Endometrial microvascular endothelial cells (primary cell): Measurements from ENCODE around the gene LILRB5. TPM values are rescaled to one million over a fixed set of nuclear protein-coding genes. Genes with fewer than 3 reads are reported as not detected.
"Not testable (repeated sequence)": the region's sequence is repeated elsewhere in the genome, so short reads cannot be mapped to it uniquely, and the experiment has no call there.

ENCODE experiments used
- in situ Hi-C: cut with HindIII; loops from 2 replicates; pipeline ENCODE4 v1.10.0; 2017; ENCODE audit warnings: low sequenced_read_pairs, low pct_unique_long_range_greater_than_20kb; ENCODE audit errors: inconsistent ontology term
- total RNA-seq: library from RNA; depleted of rRNA; stranded (reverse); fragments of >200 nt; gene quantifications from one replicate; pipeline ENCODE4 v1.2.3, GENCODE V29; 2015; ENCODE audit errors: inconsistent ontology term

Gene LILRB5
- not detected for total RNA-seq

DNA sequence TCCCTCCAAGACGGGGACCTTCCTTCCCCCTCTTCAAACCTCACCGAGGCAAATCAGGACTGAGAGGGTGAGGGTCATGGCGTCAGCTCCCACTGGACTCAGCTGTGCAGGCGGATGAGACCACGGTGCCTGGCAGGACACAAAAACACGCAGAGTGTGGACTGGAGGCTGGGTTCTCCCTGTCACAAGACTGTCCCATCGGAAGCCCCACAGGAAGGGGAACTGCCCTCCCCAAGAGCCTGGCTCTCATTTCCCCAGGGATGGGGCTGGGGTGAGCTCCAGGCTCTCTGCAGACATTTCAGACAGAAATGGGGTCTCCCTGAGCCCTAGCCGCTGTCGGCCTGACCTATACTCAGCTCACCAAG lies at the start of gene LILRB5:
LILRB5 (minus strand) TSS at position 158 of the 365 bp plus-strand sequence; CDS start at position 78, 80 bp downstream.
- in situ Hi-C loops: no loop called here

DNA sequence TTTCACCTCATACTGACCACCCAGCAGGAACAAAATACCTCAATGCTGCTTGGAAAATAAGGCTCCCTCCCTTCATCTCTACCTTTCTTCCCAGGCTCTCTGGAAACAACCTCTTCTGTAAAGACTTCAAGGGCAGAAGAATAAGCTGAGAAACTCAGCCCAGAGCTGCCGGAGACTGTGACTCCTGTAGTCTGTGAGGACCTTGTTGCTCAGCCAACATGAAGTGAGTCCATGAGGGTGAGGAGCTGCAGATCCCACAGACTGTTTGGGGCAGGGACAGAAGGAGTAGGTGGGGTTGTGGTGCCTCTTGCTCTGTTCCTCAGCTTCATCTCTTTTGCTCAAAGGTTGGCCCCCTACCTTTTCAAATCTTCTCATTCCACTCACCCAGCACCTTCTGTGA lies 48.1 kb upstream of the LILRB5 start:
- in situ Hi-C loops: no loop called here

DNA sequence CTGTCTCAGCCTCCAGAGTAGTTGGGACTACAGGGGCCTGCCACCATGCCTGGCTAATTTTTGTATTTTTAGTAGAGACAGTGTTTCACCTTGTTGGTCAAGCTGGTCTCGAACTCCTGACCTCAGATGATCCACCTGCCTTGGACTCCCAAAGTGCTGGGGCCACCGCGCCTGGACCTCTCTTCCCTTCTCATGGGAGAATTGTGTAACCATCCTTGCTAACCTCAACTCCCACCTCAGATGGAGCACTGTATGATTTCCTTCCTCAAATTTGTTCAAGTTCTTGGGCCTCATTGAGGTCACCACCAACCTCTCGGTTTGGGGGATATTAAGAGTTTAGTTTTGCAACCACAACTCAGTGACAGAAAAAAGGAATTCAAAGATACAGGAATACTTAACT lies 45.2 kb upstream of the LILRB5 start:
- in situ Hi-C loops: no loop called here

DNA sequence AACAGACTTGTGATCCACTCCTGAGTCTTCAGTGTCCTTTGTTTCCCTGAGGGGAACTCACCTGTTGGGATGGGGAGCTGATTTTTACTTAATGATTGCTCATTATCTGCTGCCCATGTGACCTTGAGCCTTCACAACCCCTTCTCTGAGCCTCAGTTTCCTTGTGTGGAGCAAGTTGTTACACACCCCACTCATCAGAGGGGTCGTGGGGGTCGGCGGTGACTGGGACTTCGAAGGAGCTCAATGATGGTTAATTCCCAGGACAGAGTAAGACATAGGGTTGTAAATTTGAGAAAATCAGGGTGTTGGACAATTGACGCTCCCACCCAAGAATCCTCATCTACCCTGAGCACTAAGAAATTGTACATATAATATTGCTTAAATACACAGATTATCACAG lies 42.4 kb upstream of the LILRB5 start:
- in situ Hi-C loops: no loop called here

DNA sequence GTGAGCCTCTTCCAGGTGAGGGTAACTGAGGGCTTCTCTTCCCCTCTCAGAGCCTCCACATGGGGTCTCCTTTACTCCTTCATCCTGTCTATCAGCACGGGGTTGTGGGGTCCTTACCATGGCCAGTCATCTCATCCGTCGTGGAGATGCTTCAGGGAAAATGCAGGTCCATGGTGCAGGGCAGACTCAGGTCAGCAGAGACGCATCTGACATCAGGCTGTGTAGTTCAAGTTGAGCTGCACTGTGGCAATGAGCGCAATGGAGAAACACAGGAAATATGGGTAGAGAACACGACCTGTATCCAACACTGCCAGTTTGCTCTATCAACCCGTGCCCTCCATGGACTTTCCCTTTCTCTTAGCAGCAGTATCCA lies 42.0 kb upstream of the LILRB5 start:
- in situ Hi-C loops: no loop called here

DNA sequence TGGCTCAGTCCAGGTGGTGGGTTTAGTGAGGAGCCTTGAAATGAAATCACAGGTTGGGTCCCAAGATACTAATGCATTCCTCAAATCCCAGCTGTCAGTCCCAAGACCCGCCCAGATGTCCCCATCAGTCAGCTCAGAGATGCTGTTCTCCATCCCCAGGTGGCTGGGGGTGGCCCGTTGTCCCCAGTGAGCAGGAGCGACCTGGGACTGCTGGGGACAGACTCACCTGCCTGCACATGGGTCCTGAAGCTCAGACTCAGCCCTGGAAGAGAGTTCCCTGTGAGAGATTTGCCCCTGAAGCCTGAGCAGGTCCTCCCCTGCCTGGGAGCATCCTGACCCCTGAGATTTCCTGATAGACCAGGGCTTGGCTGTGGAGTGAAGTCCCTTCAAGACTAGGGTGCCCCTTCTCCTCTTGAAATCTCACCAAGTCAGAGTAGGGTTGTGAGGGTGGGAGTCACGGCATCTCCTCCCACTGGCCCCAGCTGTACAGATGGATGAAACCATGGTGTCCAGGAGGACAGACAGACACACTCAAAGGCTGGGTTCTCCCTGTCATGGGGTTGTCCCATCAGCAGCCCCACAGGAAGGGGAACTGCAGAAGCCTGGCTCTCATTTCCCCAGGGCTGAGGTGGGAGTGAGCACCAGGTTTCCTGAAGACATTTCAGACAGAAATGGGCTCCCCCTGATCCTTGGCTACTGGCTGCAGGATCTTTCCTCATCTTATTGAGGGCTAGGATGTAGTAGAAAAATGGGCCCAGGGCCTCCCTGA lies 41.5 kb upstream of the LILRB5 start:
- in situ Hi-C loops: no loop called here

DNA sequence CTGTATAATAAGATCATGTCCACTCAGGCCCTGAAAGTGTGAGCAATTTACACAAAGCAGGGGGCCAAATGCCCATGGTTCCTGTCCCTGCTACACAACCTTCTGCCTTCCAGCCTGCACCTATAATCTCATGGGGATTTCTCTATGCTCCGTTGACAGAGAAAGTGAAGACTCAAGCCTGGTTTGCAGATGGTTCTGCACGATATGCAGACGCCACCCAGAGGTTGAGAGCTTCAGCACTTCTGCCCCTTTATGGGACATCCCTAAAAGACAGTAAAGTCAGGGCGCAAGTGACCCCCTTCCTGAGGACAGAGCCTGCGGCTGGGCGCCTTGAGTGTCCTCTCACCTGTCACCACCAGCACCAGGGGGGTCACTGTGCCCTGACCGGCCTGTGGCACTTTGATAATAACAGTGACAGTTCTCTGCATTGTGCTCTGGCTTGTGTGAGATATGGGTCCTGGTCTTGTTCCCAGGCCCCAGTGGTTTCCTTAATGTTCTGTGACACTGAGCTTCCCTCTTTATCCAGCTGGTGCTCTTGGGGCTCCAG lies 40.8 kb upstream of the LILRB5 start:
- in situ Hi-C loops: no loop called here

DNA sequence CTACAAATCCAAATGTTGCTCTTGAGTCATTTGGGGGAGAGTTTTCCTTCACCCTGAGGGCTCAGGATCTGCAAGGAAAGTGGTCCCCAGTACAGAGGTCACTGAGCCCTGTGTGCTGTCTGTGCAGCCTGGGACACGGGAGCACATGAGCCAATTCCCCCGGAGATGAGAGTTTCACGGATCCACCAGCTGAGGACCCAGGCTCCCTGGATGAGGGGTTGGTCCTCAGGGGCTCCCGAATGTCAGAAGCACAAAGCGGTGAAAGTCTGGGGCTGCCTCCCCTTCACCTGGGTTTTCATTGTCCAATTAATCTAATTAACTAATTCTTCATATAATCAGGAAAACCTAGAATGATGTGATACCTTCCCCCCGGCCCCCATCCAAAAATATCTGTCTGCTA lies 37.5 kb upstream of the LILRB5 start:
- in situ Hi-C loops: no loop called here

DNA sequence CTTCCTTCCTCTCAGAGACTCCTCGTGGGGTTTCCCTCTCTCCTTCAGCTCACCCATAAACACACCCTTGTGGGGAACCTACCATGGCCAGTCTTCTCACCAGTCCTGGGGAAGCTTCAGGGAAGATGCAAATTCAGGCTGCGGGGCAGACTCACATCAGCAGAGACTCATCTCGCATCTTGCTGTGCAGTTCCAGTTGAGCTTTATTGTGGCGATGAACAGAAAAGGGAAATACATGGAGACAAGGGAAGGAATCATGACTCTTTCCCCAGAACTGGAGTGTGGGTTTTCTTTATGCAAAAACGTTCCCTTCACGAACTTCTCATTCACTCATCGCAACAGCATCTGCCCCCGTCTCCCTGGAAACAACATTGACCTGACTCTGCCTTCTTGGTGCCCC lies 32.1 kb upstream of the LILRB5 start:
- in situ Hi-C loops: not testable (repeated sequence)

DNA sequence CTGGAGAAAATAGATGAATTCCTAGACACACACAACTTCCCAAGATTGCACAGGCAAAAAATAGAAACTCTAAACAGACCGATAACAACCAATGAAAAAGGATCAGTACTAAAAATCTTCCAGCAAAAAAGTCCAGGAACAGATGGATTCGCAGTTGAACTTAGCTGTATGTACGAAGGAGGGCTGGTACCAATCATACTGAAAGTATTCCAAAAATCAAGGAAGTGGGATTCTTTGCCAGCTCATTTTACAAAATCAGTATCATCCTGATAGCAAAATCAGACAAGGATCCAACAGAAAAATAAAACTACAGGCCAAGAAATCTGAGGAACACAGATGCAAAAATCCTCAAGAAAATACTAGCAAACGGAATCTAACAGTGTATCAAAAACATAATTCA lies 30.4 kb upstream of the LILRB5 start:
- in situ Hi-C loops: no loop called here

DNA sequence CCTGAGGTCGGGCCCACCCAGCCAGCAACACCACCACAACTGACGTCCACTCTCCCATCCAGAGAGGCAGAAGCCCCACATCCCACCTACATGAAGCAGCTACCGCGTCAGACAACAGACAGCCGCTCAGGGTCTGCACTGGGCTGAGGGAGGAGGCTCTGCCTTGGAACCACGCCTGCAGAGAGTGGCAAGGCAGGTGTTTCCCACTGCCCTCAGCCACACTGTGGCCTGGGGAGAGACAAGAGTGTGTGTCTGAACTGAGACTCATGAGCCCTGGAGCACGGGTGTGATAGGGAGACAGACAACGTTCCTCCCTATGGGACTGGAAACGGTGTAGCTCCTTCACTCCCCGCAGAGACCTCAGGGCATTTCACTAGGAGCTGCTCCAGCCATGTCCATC lies 29.2 kb upstream of the LILRB5 start:
- in situ Hi-C loops: not testable (repeated sequence)

DNA sequence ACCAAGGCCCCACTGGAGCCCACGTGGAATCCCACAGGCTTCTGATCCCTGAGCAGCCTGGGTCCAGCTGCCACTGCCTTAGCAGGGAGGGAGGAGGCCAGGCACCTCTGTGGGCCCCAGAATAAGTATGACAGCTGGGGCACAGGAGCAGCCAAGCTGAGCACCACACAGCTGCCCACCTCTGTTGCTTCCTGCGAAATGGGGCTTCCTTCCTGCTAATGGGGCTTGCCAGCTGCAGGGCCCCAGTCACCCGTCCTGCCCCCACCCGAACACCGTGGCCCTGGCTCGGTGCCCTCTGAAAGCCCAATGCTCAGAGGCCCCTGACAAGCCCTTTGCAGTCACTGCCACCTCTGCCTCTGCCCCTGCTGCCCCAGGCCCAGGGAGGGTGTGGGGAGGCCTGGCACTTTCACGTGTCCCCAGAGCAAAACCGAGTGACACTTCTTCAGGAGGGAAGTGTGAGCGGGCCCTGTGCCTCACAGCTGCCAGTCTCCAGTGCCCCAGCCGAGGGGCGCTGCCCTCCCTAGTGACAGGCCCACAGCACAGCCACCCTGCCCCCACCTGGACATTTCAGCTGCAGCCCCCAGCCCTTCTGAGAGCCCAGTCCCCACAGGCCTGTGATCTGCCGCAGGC lies 28.5 kb upstream of the LILRB5 start:
- in situ Hi-C loops: not testable (repeated sequence)

DNA sequence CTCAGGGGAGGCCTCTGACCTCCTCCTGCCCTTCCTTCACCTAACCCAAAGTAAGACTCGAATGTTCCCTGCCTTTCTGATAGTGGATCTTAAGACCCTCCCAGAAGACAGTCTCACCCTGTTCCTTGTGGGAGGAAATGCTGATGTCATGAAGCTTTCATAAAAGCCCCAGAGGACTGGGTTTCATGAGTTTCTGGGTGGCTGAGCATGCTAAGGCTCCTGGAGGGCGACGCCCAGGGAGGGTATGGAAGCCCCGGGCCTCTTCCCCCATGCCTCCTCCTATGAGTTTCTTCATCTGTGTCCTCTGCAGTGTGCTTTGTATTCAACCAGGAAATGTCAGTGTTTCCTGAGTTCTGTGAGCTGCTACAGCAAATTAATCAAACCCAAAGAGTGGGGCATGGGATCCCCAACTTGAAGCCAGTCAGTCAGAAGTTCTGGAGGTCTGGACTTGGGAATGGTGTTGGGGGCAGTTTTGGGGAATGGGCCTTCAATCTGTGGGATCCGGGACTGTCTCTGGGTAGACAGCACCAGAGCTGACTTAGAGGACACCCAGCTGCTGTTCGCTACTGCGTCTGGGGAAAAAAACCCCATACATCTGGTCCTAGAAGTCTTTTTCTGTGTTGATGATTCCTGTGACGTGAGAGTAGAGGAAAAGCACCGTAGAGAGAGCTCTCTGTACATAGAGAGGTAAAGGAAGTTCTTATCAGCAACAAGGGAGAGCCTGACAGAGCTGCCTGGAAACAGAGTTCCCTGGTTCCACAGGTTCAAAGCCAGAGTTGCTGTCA lies 25.8 kb upstream of the LILRB5 start:
- in situ Hi-C loops: no loop called here

DNA sequence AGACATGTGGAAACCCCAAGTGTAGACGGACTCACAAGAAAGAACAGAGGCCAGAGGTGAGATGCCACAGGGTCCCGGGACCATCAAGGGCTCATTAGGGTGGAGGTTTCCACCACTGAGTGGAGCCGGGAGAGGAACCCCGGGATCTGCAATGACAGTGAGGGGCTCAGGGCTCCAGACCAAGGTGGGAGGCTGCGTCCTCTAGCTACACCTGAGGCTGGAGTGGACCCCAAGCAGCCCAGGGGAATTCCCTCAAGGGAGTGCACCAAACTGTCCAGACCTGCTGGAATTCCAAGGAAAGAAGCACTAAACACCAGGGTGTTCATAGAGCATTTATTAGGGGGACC lies 24.6 kb upstream of the LILRB5 start:
- in situ Hi-C loops: not testable (repeated sequence)

DNA sequence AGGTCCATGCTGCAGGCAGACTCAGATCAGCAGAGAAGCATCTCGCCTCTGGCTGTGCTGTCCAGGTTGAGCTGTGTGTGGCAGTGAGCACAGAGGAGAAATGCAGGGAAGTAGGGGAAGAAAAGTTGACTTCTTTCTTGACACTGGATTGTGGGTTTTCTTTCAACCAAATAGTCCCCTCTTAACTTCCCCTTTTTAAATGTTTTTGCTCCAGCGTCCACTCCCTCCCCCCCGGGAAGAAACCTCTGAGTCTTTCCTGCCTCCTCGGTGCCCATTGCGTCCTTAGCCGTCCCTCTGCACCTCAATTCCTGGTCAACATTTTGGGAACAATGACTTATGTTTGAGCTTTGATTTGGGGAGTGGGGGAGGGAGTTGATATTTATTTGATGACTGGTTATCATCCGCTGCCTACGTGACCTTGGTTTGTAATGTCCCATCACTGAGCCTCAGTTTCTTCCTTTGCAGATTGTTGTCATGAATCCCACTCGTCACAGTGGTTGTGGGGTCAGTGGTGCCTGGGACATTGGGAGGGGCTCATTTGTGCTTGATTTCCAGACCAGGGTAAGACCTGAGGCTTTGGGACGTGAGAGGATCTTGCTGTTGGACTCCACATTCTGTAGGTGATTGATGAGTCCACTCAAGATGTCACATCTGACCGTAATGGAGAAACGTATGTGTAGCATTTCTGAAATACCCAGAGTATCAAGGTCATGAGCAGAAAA lies 24.1 kb upstream of the LILRB5 start, which contains the start of gene LILRB2:
LILRB2 (minus strand) TSS at position 104 of the 722 bp plus-strand sequence. CDS start 614 bp downstream, outside the sequence.
- in situ Hi-C loops: no loop called here

DNA sequence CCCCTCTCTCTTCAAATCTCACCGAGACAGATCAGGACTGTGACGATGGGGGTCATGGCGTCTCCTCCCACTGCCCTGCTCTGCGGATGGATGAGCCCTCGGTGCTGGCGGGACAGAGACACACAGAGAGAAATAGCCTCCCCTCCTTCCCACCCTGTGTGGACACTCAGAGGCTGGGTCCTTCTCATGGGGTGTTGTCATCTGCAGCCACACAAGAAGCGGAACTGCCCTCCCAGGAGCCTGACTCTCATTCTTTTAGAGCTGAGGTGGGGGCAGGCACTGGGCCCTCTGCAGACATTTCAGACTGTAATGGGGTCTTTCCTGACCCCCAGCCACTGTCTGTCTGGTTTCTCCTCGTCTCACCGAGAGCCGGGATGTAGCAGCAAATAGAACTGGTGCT lies 23.4 kb upstream of the LILRB5 start:
- in situ Hi-C loops: not testable (repeated sequence)

DNA sequence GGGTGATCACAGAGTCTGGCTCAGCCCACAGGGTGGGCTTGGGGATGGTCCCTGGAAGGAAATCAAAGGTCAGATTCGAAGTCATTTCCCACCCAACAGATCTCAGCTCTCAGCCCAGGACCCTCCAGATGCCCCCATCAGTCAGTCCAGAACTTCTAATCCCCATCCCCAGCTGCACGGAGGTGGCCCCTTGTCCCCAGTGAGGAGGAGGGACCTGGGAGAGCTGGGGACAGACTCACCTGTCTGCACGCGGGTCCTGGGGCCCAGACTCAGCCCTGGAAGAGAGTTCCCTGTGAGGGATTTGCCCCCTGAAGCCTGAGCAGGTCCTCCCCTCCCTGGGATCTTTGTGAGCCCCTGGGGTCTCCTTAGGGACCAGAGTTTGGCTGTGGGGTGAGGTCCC lies 23.0 kb upstream of the LILRB5 start:
- in situ Hi-C loops: not testable (repeated sequence)

DNA sequence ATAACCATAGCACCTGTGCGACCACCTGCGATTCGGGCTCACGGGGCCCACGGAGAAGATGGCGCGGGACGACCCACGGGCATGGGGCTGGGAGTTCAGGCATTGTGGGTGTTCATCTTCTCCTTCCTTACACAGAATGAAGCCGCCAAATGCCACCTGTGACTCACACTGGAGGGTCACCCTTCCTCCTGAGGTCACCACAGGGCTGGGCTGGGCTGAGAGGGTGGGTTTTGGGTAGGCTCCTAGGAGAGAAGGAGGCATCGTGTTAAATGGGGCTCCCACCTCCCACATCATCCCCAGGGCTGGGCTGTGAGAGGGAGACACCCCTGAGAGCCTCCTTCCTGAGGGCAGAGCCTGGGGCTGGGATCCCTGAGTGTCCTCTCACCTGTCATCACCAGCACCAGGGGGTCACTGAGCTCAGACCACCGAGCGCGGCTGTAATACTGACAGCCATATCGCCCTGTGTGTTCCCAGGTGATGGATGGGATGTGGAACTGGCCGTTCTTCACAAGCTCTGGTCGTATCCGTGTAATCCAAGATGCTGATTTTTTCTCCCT lies 22.4 kb upstream of the LILRB5 start:
- in situ Hi-C loops: no loop called here
